Liver (tissue), 9 donors: Measurements from ENCODE around the gene FANK1. TPM values are rescaled to one million over a fixed set of nuclear protein-coding genes. Genes with fewer than 3 reads are reported as not detected.

Source experiments
- DNase-seq: peaks from one replicate; pipeline ENCODE4 v3.0.0-alpha.2; 2017; ENCODE audit warnings: low spot score
- H3K27ac ChIP-seq, 2 donors: one replicate each; pipeline ENCODE4 v1.7.0; 2013; ENCODE audit warnings: inconsistent platforms in 2 of 2, low read length in 2 of 2, control low read depth in 1 of 2, low read depth in 1 of 2, mild to moderate bottlenecking in 1 of 2
- H3K27me3 ChIP-seq, 4 donors: one replicate each; pipeline versions ENCODE4 v1.6.1 to v1.7.0; 2013; ENCODE audit warnings: low read length in 3 of 4, inconsistent platforms in 1 of 4, mild to moderate bottlenecking in 1 of 4, moderate library complexity in 1 of 4; ENCODE audit not compliant: control insufficient read depth in 4 of 4, insufficient read depth in 4 of 4
- H3K36me3 ChIP-seq, 4 donors: one replicate each; pipeline versions ENCODE4 v1.6.1 to v1.7.0; 2013; ENCODE audit warnings: low read length in 3 of 4, mild to moderate bottlenecking in 3 of 4, low read depth in 1 of 4, moderate library complexity in 1 of 4; ENCODE audit not compliant: control insufficient read depth in 4 of 4, insufficient read depth in 3 of 4
- H3K4me1 ChIP-seq, 4 donors: one replicate each; pipeline versions ENCODE4 v1.6.1 to v1.7.0; 2013; ENCODE audit warnings: low read length in 3 of 4, mild to moderate bottlenecking in 3 of 4, moderate library complexity in 1 of 4; ENCODE audit not compliant: control insufficient read depth in 4 of 4, insufficient read depth in 4 of 4
- H3K4me3 ChIP-seq, 3 donors: one replicate each; pipeline versions ENCODE4 v1.6.1 to v1.7.0; 2013; ENCODE audit warnings: low read length in 3 of 3, control low read depth in 1 of 3, low read depth in 1 of 3, mild to moderate bottlenecking in 1 of 3
- H3K9ac ChIP-seq, 2 donors: one replicate each; pipeline ENCODE4 v1.7.0; 2013; ENCODE audit warnings: low read length in 2 of 2, mild to moderate bottlenecking in 2 of 2, moderate library complexity in 2 of 2, control low read depth in 1 of 2, low read depth in 1 of 2
- H3K9me3 ChIP-seq, 4 donors: one replicate each; pipeline versions ENCODE4 v1.6.1 to v1.7.0; 2013; ENCODE audit warnings: low read length in 3 of 4; ENCODE audit not compliant: control insufficient read depth in 4 of 4
- EGR1 ChIP-seq, 2 donors: IDR thresholded peaks; 2 replicates each; pipeline ENCODE4 v1.6.1; 2016 to 2018; ENCODE audit warnings: antibody characterized with exemption in 2 of 2, low read depth in 2 of 2
- FOXA1 ChIP-seq: IDR thresholded peaks from 2 replicates; pipeline ENCODE4 v1.6.1; 2016; ENCODE audit warnings: antibody characterized with exemption
- FOXA2 ChIP-seq: IDR thresholded peaks from 2 replicates; pipeline ENCODE4 v1.6.1; 2016; ENCODE audit warnings: antibody characterized with exemption
- GABPA ChIP-seq, 2 donors: IDR thresholded peaks in 1 of 2; conservative IDR thresholded peaks in 1 of 2; 2 replicates each; pipeline ENCODE4 v1.6.1; 2016; ENCODE audit warnings: antibody characterized with exemption in 2 of 2, mild to moderate bottlenecking in 1 of 2, moderate library complexity in 1 of 2
- HNF4A ChIP-seq, 2 donors: conservative IDR thresholded peaks; 2 replicates each; pipeline ENCODE4 v1.6.1; 2016; ENCODE audit warnings: antibody characterized with exemption in 2 of 2, mild to moderate bottlenecking in 2 of 2
- HNF4G ChIP-seq: IDR thresholded peaks from 2 replicates; pipeline ENCODE4 v1.6.1; 2016; ENCODE audit warnings: antibody characterized with exemption
- JUND ChIP-seq, 2 donors: IDR thresholded peaks; 2 replicates each; pipeline ENCODE4 v1.6.1; 2016; ENCODE audit warnings: antibody characterized with exemption in 2 of 2
- NR2F2 ChIP-seq: IDR thresholded peaks from 2 replicates; pipeline ENCODE4 v1.6.1; 2016; ENCODE audit warnings: antibody characterized with exemption
- RAD21 ChIP-seq, 2 donors: IDR thresholded peaks; 2 replicates each; pipeline ENCODE4 v1.6.1; 2016; ENCODE audit warnings: antibody characterized with exemption in 2 of 2, mild to moderate bottlenecking in 2 of 2
- RXRA ChIP-seq, 2 donors: IDR thresholded peaks; 2 replicates each; pipeline ENCODE4 v1.6.1; 2017 to 2018; ENCODE audit warnings: antibody characterized with exemption in 2 of 2, mild to moderate bottlenecking in 1 of 2
- TAF1 ChIP-seq: conservative IDR thresholded peaks from 2 replicates; pipeline ENCODE4 v1.6.1; 2016; ENCODE audit warnings: antibody characterized with exemption, mild to moderate bottlenecking
- YY1 ChIP-seq: IDR thresholded peaks from 2 replicates; pipeline ENCODE4 v1.6.1; 2016; ENCODE audit warnings: antibody characterized with exemption, mild to moderate bottlenecking
- WGBS: extraction: QIAGEN DNeasy Blood & Tissue Kit; methylation state at CpG from one replicate; pipeline ENCODE4 v1.1.7; 2013; 5-methylcytosine and 5-hydroxymethylcytosine counted together
- polyA plus RNA-seq, 2 donors: library from polyadenylated mRNA; stranded (reverse) in 1 of 2; unstranded in 1 of 2; fragments of 200-250 nt in 1 of 2; fragments of >200 nt in 1 of 2; fragmentation: Nextera tagmentation in 1 of 2; extraction: Ambion mirVana in 1 of 2; gene quantifications; one replicate each; pipeline versions ENCODE4 v1.2.1 to v1.2.3, GENCODE V29; 2013 to 2015
- total RNA-seq, 2 donors: library from RNA; depleted of rRNA; stranded (reverse); fragments of >200 nt; gene quantifications; one replicate each; pipeline ENCODE4 v1.2.3, GENCODE V29; 2014
- TF ChIP-seq, protein P1 (sequence below): IDR thresholded peaks from 2 replicates; pipeline ENCODE4 v1.6.1; 2016; ENCODE audit warnings: antibody characterized with exemption, mild to moderate bottlenecking
- TF ChIP-seq, protein P2 (sequence below): IDR thresholded peaks from 2 replicates; pipeline ENCODE4 v1.6.1; 2016; ENCODE audit warnings: antibody characterized with exemption
- TF ChIP-seq, protein P3 (sequence below): IDR thresholded peaks from 2 replicates; pipeline ENCODE4 v1.6.1; 2016; ENCODE audit warnings: antibody characterized with exemption
- TF ChIP-seq, protein P4 (sequence below): fragments of 150-350 bp; IDR thresholded peaks from 2 replicates; pipeline ENCODE4 v1.5.1; 2017; ENCODE audit warnings: improper control_type of control experiment, low read depth, low read length; ENCODE audit not compliant: missing input control
- TF ChIP-seq, protein P5 (sequence below): IDR thresholded peaks from 2 replicates; pipeline ENCODE4 v1.6.1; 2016; ENCODE audit warnings: antibody characterized with exemption
- donor health status: healthy.
- donor health status: healthy.
- donor health status: healthy.
- donor health status: healthy.
- donor health status: healthy.

FANK1 gene
- total and polyA plus RNA-seq, 4 donors, result 0.28 TPM; not detected in 3

DNA sequence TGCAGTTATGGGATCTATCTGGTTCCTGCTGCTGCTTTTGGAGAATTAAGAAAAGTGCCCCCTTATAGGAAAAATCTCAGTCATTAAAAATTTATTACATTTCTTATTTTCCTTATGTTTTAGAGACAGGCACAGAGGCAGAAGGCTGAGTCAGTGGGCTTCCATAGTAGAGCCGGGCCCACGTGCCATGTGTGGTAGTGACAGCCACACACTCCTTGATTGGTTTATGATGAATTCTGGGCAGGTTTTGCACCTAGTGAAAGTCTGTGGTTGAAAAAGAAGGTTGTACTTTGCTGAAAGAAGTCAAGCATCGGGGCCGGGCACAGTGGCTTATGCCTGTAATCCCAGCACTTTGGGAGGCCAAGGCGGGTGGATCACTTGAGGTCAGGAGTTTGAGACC lies 109.9 kb downstream of the FANK1 start:
- no peak overlapping the region for H3K27ac ChIP-seq
- no peak for DNase-seq
- 72% methylated on average over 5 of the region's 5 CpGs for WGBS

DNA sequence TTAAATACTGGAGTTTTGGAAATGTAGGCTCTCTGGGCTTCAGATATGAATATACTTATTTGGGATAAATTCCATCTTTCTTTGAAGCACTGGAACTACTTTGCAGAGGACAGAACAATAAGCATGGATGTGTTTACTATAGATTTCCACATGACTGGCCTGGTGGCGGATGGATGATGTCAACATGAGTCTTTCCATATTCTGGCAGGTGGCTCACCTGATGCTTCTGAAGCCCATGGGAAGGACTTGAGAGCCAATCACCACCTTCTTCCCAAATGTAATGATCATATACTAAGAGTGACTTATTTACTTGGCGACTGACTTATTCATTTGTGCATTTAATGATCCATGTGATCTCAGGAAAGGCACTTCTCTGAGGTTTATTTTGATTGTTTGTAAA lies 110.5 kb downstream of the FANK1 start:
- Histone ChIP-seq H3K4me1 (no peaks in the 10 kb centered on the region), H3K9me3 (no peaks in the 10 kb centered on the region), H3K27ac (no peak overlapping the region), H3K4me3 (no peak overlapping the region), H3K27me3 (peaks cover 0 to 3% (median 0%) of the 10 kb centered on the region in 4 donors), H3K9ac (no peak overlapping the region), H3K36me3 (no peaks in the 10 kb centered on the region)
- DNase-seq, result no peak
- WGBS, result 79% methylated on average over 2 of the region's 2 CpGs
- TF ChIP-seq RAD21 (IDR thresholded peaks at IDR 0.05) (no peak), JUND (IDR thresholded peaks at IDR 0.05) (no peak), FOXA2 (no peak)
- TF ChIP-seq, protein P1, sequence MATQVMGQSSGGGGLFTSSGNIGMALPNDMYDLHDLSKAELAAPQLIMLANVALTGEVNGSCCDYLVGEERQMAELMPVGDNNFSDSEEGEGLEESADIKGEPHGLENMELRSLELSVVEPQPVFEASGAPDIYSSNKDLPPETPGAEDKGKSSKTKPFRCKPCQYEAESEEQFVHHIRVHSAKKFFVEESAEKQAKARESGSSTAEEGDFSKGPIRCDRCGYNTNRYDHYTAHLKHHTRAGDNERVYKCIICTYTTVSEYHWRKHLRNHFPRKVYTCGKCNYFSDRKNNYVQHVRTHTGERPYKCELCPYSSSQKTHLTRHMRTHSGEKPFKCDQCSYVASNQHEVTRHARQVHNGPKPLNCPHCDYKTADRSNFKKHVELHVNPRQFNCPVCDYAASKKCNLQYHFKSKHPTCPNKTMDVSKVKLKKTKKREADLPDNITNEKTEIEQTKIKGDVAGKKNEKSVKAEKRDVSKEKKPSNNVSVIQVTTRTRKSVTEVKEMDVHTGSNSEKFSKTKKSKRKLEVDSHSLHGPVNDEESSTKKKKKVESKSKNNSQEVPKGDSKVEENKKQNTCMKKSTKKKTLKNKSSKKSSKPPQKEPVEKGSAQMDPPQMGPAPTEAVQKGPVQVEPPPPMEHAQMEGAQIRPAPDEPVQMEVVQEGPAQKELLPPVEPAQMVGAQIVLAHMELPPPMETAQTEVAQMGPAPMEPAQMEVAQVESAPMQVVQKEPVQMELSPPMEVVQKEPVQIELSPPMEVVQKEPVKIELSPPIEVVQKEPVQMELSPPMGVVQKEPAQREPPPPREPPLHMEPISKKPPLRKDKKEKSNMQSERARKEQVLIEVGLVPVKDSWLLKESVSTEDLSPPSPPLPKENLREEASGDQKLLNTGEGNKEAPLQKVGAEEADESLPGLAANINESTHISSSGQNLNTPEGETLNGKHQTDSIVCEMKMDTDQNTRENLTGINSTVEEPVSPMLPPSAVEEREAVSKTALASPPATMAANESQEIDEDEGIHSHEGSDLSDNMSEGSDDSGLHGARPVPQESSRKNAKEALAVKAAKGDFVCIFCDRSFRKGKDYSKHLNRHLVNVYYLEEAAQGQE, result no peak
- TF ChIP-seq, protein P2, sequence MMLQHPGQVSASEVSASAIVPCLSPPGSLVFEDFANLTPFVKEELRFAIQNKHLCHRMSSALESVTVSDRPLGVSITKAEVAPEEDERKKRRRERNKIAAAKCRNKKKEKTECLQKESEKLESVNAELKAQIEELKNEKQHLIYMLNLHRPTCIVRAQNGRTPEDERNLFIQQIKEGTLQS, result no peak

More for the DNA sequence above, 109.9 kb downstream of the FANK1 start:
- Histone ChIP-seq H3K9me3 (no peaks in the 10 kb centered on the region), H3K9ac (no peak overlapping the region), H3K4me1 (peaks cover 0 to 2% (median 0%) of the 10 kb centered on the region in 4 donors), H3K27me3 (peaks cover 0 to 3% (median 0%) of the 10 kb centered on the region in 4 donors), H3K4me3 (no peak overlapping the region), H3K36me3 (no peaks in the 10 kb centered on the region)
- TF ChIP-seq, protein P3, sequence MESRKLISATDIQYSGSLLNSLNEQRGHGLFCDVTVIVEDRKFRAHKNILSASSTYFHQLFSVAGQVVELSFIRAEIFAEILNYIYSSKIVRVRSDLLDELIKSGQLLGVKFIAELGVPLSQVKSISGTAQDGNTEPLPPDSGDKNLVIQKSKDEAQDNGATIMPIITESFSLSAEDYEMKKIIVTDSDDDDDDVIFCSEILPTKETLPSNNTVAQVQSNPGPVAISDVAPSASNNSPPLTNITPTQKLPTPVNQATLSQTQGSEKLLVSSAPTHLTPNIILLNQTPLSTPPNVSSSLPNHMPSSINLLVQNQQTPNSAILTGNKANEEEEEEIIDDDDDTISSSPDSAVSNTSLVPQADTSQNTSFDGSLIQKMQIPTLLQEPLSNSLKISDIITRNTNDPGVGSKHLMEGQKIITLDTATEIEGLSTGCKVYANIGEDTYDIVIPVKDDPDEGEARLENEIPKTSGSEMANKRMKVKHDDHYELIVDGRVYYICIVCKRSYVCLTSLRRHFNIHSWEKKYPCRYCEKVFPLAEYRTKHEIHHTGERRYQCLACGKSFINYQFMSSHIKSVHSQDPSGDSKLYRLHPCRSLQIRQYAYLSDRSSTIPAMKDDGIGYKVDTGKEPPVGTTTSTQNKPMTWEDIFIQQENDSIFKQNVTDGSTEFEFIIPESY, result no peak
- TF ChIP-seq TAF1 (no peak), FOXA1 (no peak), EGR1 (IDR thresholded peaks at IDR 0.05; ENCODE audit: low read depth in 2 of 2) (no peak), RAD21 (IDR thresholded peaks at IDR 0.05) (no peak), RXRA (IDR thresholded peaks at IDR 0.05) (no peak), HNF4G (no peak), YY1 (no peak), GABPA (IDR thresholded peaks at IDR 0.05 in 1 of 2, conservative IDR thresholded peaks at IDR 0.05 in 1 of 2) (no peak), FOXA2 (no peak), NR2F2 (no peak), HNF4A (conservative IDR thresholded peaks at IDR 0.05) (no peak)
- TF ChIP-seq, protein P4, sequence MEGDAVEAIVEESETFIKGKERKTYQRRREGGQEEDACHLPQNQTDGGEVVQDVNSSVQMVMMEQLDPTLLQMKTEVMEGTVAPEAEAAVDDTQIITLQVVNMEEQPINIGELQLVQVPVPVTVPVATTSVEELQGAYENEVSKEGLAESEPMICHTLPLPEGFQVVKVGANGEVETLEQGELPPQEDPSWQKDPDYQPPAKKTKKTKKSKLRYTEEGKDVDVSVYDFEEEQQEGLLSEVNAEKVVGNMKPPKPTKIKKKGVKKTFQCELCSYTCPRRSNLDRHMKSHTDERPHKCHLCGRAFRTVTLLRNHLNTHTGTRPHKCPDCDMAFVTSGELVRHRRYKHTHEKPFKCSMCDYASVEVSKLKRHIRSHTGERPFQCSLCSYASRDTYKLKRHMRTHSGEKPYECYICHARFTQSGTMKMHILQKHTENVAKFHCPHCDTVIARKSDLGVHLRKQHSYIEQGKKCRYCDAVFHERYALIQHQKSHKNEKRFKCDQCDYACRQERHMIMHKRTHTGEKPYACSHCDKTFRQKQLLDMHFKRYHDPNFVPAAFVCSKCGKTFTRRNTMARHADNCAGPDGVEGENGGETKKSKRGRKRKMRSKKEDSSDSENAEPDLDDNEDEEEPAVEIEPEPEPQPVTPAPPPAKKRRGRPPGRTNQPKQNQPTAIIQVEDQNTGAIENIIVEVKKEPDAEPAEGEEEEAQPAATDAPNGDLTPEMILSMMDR, result no peak
- TF ChIP-seq, protein P1, result no peak
- TF ChIP-seq, protein P5, sequence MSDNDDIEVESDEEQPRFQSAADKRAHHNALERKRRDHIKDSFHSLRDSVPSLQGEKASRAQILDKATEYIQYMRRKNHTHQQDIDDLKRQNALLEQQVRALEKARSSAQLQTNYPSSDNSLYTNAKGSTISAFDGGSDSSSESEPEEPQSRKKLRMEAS, result no peak
- TF ChIP-seq, protein P2, result no peak
